Right atrium auricular region (tissue), 2 donors: ENCODE data around the gene MICAL3. TPM values are rescaled to one million over a fixed set of nuclear protein-coding genes. Genes with fewer than 3 reads are reported as not detected.

ENCODE experiments used
- DNase-seq: peaks from one replicate; pipeline ENCODE4 v3.0.0-alpha.2; 2019; ENCODE audit warnings: low spot score
- H3K27ac ChIP-seq, 2 donors: fragments of 200-600 bp; sonication (generic); 1 replicate in 1 of 2; 2 replicates in 1 of 2; pipeline ENCODE4 v1.5.1; 2016 to 2019
- H3K27me3 ChIP-seq, 2 donors: fragments of 200-600 bp; sonication (generic); one replicate each; pipeline versions ENCODE4 v1.5.1 to v1.6.0; 2017 to 2019
- H3K36me3 ChIP-seq: fragments of 200-600 bp; sonication (generic); one replicate; pipeline ENCODE4 v1.5.1; 2016
- H3K4me1 ChIP-seq, 2 donors: fragments of 200-600 bp; sonication (generic); one replicate each; pipeline versions ENCODE4 v1.5.1 to v1.6.0; 2017 to 2019
- H3K4me3 ChIP-seq, 2 donors: fragments of 200-600 bp; sonication (generic); 1 replicate in 1 of 2; 2 replicates in 1 of 2; pipeline ENCODE4 v1.5.1; 2017 to 2019; ENCODE audit warnings: mild to moderate bottlenecking in 1 of 2, moderate library complexity in 1 of 2
- H3K9me3 ChIP-seq, 2 donors: fragments of 200-600 bp; sonication (generic); one replicate each; pipeline ENCODE4 v1.5.1; 2019
- total RNA-seq, 2 donors: library from RNA; depleted of rRNA; stranded (reverse); fragments of >200 nt; gene quantifications; one replicate each; pipeline ENCODE4 v1.1.0, GENCODE V29; 2016
- TF ChIP-seq, protein P1 (sequence below), 2 donors: fragments of 200-600 bp; sonication (generic); IDR thresholded peaks; one replicate each; pipeline ENCODE4 v1.5.1; 2019; ENCODE audit warnings: antibody characterized with exemption in 2 of 2

The MICAL3 gene
- total RNA-seq, 2 donors from 2014 or later: 42.5 to 45.1 TPM

DNA sequence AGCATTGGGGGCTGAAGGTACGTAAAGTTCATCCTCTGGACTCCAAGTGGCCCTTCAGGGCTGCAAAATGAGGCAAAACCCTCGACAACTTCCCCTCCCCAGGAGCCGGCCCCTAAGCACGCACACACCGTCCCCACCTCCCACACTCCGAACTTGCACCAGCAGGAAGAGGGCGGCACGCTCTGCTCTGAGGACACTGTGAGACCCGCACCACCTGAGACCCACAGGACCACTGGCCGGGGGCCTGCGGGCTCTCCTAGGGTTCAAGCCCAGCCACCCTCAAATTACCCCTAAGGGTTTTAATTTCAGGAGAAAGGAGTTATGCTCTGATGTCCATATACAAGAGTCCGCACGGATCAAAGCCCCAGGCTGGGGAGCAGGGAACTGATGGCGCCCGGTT is 200.4 kb downstream of the MICAL3 start:
- TF ChIP-seq, protein P1, sequence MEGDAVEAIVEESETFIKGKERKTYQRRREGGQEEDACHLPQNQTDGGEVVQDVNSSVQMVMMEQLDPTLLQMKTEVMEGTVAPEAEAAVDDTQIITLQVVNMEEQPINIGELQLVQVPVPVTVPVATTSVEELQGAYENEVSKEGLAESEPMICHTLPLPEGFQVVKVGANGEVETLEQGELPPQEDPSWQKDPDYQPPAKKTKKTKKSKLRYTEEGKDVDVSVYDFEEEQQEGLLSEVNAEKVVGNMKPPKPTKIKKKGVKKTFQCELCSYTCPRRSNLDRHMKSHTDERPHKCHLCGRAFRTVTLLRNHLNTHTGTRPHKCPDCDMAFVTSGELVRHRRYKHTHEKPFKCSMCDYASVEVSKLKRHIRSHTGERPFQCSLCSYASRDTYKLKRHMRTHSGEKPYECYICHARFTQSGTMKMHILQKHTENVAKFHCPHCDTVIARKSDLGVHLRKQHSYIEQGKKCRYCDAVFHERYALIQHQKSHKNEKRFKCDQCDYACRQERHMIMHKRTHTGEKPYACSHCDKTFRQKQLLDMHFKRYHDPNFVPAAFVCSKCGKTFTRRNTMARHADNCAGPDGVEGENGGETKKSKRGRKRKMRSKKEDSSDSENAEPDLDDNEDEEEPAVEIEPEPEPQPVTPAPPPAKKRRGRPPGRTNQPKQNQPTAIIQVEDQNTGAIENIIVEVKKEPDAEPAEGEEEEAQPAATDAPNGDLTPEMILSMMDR (IDR thresholded peaks at IDR 0.05): no peak
- Histone ChIP-seq H3K4me1 (no peaks in the 10 kb centered on the region), H3K27ac (peak overlapping the region; percentile 36 to 48), H3K9me3 (no peaks in the 10 kb centered on the region), H3K4me3 (no peak overlapping the region), H3K27me3 (no peaks in the 10 kb centered on the region), H3K36me3 (peaks cover 46% of the 10 kb centered on the region)
- DNase-seq: no peak

DNA sequence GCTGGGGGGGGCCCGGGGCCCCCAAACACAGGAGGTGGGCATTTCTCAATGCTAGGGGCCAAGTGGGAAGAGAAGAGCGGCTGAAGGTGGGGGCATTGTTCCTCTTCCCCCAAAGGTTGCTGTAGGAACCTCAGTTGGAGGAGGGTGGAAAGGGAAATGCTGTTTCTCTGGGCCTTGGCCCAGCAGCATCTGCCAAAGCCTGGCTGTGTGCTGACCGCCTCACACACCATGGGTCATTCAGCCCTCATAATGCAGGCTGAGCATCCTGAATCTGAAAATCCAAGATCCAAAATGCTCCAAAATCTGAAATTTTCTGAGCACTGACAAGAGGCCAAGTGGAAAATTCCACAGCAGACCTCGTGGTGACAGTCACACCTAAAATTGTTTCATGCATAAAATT is 201.1 kb downstream of the MICAL3 start:
- Histone ChIP-seq H3K4me3 (no peak overlapping the region), H3K27ac (no peak overlapping the region), H3K4me1 (no peaks in the 10 kb centered on the region), H3K36me3 (peaks cover 50% of the 10 kb centered on the region), H3K9me3 (no peaks in the 10 kb centered on the region), H3K27me3 (no peaks in the 10 kb centered on the region)
- DNase-seq: no peak
- TF ChIP-seq, protein P1 (IDR thresholded peaks at IDR 0.05): no peak

DNA sequence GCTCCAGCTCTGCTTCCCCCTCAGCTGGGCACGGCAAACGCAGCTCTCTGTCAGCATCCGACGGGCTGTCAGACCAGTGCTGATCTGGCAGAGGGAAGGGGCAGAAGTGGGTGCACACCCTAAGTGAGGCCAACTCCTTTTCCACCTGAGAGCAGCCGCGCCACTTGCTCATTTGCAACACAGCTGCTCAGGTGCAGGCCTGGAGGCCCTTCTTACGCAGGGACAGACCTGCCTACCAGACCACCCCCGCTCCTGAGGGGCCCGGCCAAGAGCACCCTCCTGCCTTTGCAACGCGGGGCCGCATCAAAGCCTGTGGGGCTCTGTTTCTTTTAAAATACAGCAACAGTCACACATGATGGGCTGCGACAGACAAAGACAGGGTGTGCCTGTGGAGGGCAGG is 202.3 kb downstream of the MICAL3 start:
- Histone ChIP-seq H3K36me3 (peaks cover 53% of the 10 kb centered on the region), H3K27me3 (no peaks in the 10 kb centered on the region), H3K9me3 (no peaks in the 10 kb centered on the region), H3K4me3 (no peak overlapping the region), H3K4me1 (no peaks in the 10 kb centered on the region), H3K27ac (no peak overlapping the region)
- TF ChIP-seq, protein P1 (IDR thresholded peaks at IDR 0.05): no peak
- no peak for DNase-seq

DNA sequence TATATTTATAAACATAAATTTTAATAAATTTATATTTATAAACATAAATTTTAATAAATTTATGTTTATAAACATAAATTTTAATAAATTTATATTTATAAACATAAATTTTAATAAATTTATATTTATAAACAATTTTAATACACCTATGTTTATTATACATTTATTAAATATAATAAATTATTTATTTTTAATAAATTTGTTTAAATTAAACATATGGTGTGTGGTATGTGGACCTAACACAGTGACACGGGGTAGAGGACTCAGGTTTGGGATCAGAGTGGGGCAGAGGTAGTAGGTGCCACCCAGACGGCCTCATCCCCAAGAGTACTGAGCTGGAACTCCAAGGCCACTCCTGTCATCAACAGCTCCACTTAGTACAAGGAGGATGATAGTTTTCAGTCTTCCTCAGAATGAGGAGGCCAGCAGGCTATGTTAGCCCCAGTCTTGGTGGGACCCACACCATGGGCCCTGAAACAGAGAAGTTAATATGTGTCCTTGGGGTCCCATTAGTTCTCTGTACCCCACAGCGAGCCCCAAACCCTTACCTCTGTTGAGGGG is 203.4 kb downstream of the MICAL3 start:
- Histone ChIP-seq H3K4me1 (no peaks in the 10 kb centered on the region), H3K9me3 (no peaks in the 10 kb centered on the region), H3K27ac (no peak overlapping the region), H3K36me3 (peaks cover 53% of the 10 kb centered on the region), H3K27me3 (no peaks in the 10 kb centered on the region), H3K4me3 (no peak overlapping the region)
- TF ChIP-seq, protein P1 (IDR thresholded peaks at IDR 0.05): no peak
- DNase-seq: no peak

DNA sequence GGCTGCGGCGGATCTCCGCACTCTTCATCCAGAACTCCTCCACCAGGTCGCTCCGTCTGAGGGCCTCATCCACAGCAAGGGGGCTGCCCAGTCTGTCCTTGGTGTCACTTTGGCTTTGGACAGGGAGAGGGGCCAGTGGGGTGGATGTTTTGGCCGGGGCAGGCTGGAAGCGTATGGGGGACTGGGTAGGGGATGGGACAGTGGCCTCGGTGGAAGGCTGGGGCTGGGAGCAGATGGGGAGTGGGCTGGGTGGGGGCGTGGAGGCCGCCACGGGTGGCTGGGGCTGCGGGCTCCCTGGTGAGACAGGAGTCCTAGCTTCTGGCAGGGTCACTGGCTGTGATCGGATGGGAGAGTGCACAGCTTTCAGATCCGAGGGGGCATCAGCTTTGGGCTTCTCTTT is 205.7 kb downstream of the MICAL3 start:
- Histone ChIP-seq H3K9me3 (no peaks in the 10 kb centered on the region), H3K27ac (no peak overlapping the region), H3K4me1 (no peaks in the 10 kb centered on the region), H3K27me3 (no peaks in the 10 kb centered on the region), H3K36me3 (peaks cover 66% of the 10 kb centered on the region), H3K4me3 (no peak overlapping the region)
- DNase-seq: no peak
- TF ChIP-seq, protein P1 (IDR thresholded peaks at IDR 0.05): no peak

DNA sequence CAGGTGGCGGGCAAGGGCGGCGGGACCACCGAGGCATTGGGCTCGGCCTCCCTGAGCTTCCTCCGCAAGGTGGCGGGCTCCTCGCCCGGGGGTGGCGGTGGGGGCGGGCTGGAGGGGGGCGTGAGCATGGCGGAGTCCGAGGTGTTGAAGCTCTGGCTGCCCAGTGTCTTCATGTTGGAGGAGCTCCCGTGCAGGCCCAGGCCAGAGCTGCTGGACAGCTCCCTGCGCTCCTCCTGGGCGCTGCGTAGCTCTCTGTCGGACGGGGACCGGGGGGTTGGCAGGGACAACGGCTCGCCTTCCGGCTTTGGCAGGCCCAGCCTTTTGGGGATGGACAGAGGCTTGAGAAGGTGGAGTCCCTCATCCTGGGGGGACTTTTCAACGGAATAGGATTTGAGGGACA is 206.2 kb downstream of the MICAL3 start:
- TF ChIP-seq, protein P1 (IDR thresholded peaks at IDR 0.05): no peak
- Histone ChIP-seq H3K27me3 (no peaks in the 10 kb centered on the region), H3K36me3 (peaks cover 66% of the 10 kb centered on the region), H3K4me3 (no peak overlapping the region), H3K9me3 (no peaks in the 10 kb centered on the region), H3K27ac (no peak overlapping the region), H3K4me1 (no peaks in the 10 kb centered on the region)
- no peak for DNase-seq
